Esophagus muscularis mucosa (tissue), 4 donors: ENCODE results near the gene TXNRD2. TPM values are rescaled to one million over a fixed set of nuclear protein-coding genes. Genes with fewer than 3 reads are reported as not detected.

Source experiments
- DNase-seq: peaks from one replicate; pipeline ENCODE4 v3.0.0-alpha.2; 2017; ENCODE audit errors: extremely low spot score
- H3K27ac ChIP-seq, 4 donors: fragments of 200-600 bp; sonication (generic); replicated peaks in 1 of 4; 1 replicate in 3 of 4; 2 replicates in 1 of 4; pipeline ENCODE4 v1.5.1; 2016 to 2019; ENCODE audit warnings: mild to moderate bottlenecking in 1 of 4
- H3K27me3 ChIP-seq, 4 donors: fragments of 200-600 bp; sonication (generic); one replicate each; pipeline versions ENCODE4 v1.5.1 to v1.6.0; 2016 to 2019
- H3K36me3 ChIP-seq, 4 donors: fragments of 200-600 bp; sonication (generic); one replicate each; pipeline ENCODE4 v1.5.1; 2016 to 2019
- H3K4me1 ChIP-seq, 4 donors: fragments of 200-600 bp; sonication (generic); one replicate each; pipeline ENCODE4 v1.5.1; 2016 to 2019
- H3K4me3 ChIP-seq, 4 donors: fragments of 200-600 bp; sonication (generic); 1 replicate in 2 of 4; 2 replicates in 2 of 4; pipeline ENCODE4 v1.5.1; 2016 to 2019; ENCODE audit warnings: mild to moderate bottlenecking in 4 of 4, moderate library complexity in 1 of 4
- H3K9me3 ChIP-seq, 4 donors: fragments of 200-600 bp; sonication (generic); 1 replicate in 3 of 4; 2 replicates in 1 of 4; pipeline ENCODE4 v1.5.1; 2016 to 2019
- CTCF ChIP-seq, 3 experiments: fragments of 200-600 bp in 2 of 3; fragments of 450-650 bp in 1 of 3; sonication (generic) in 2 of 3; IDR thresholded peaks; one replicate each; pipeline ENCODE4 v1.5.1; 2017 to 2019; ENCODE audit warnings: antibody characterized with exemption in 3 of 3, mild to moderate bottlenecking in 2 of 3, moderate library complexity in 1 of 3
- EP300 ChIP-seq: sonication (generic); formaldehyde crosslinking; IDR thresholded peaks from one replicate; pipeline ENCODE4 v1.6.1; 2017; ENCODE audit warnings: antibody characterized with exemption
- POLR2A ChIP-seq: fragments of 450-650 bp; IDR thresholded peaks from one replicate; pipeline ENCODE4 v1.6.1; 2017; ENCODE audit warnings: antibody characterized with exemption, moderate library complexity, mild to moderate bottlenecking, low read depth
- POLR2AphosphoS5 ChIP-seq, 2 donors: sonication (generic); formaldehyde crosslinking; IDR thresholded peaks; one replicate each; pipeline ENCODE4 v1.6.1; 2017; ENCODE audit warnings: antibody characterized with exemption in 2 of 2
- WGBS: methylation state at CpG from one replicate; pipeline ENCODE4 v1.1.5; 2018; 5-methylcytosine and 5-hydroxymethylcytosine counted together
- intact Hi-C: fragments of 100-400 bp; cut with DNase I; formaldehyde crosslinking; loops from one replicate; pipeline ENCODE4 v1.15.1; 2023
- total RNA-seq, 4 donors: library from RNA; depleted of rRNA; stranded (reverse); fragments of >200 nt; gene quantifications; one replicate each; pipeline versions ENCODE4 v1.1.0 to v1.2.1, GENCODE V29; 2016

Gene TXNRD2
- total RNA-seq, 4 donors from 2014 or later, result 12.9 to 27.2 (median 23.9) TPM

DNA sequence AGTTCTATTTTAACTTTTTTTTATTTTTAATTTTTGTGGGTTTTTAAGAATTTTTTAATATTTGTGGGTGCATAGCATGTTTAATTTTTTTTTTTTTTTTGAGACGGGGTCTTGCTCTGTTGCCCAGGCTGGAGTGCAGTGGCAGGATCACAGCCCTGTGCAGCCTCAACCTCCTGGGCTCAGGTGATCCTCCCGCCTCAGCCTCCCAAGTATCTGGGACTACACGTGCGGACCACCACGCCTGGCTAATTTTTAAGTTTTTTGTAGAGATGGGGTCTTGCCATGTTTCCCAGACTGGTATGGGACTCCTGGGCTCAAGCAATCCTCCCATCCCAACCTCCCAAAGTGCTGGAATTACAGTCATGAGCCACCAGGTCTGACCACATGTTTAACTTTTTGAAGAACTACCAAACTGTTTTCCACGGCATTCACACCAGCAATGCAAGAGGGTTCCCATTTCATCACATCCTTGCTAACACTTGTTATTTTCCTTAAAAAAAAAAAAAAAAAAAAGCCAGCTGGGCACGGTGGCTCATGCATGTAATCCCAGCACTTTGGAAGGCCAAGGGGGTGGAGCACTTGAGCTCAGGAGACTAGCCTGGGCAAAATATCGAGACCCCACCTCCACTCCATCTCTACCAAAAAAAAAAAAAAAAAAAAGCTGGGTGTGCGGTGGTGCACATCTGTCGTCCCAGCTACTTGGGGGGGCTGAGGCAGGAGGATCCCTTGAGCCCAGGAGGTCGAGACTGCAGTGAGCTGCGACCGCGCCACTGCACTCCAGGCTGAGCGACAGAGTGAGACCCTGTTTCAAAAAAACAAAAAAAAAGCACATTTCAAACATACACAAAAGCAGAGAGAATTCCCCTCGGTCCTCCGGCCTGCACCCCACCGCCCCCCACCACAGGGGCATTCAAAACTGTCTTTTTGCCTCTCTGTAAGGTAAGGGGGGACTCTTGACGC, 16.7 kb upstream of the TXNRD2 start:
- Histone ChIP-seq H3K9me3 (no peaks in the 10 kb centered on the region), H3K4me1 (peaks cover 35 to 58% (median 47%) of the 10 kb centered on the region in 4 donors), H3K36me3 (peaks cover 0 to 14% (median 3%) of the 10 kb centered on the region in 4 donors), H3K4me3 (peak overlapping the region in 3 of 4 donors; percentile 42 to 45 (median 42)), H3K27me3 (no peaks in the 10 kb centered on the region), H3K27ac (peak overlapping the region; percentile 62 to 73 (median 71))
- intact Hi-C loops, result no loop called here
- TF ChIP-seq EP300 (no peak), CTCF (IDR thresholded peaks at IDR 0.05) (no peak), POLR2A (no peak), POLR2AphosphoS5 (IDR thresholded peaks at IDR 0.05) (no peak)
- 81% methylated on average over 19 of the region's 19 CpGs for WGBS
- no peak for DNase-seq

DNA sequence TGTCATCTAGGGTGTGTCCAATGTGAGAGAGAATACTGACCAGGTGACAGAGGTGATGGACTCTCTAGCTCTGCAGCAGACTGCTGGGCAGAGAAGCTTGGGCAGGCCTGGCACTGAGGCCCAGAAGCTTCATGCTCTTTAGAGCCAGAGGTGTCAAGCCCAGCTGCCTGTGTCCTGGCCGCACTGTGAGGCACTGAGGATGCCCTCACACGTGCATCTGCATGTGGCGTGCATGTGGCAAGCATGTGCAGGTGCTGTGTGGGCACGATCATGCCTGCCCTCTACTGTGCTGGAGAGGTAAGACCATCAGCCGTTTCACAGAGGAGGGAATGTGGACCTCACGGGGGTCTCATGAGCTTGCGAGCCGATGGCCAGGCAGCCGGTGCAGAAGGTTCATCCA, 15.8 kb upstream of the TXNRD2 start:
- Histone ChIP-seq H3K9me3 (no peaks in the 10 kb centered on the region), H3K27me3 (no peaks in the 10 kb centered on the region), H3K27ac (no peak overlapping the region), H3K4me3 (no peak overlapping the region), H3K4me1 (peaks cover 41 to 58% (median 48%) of the 10 kb centered on the region in 4 donors), H3K36me3 (peaks cover 0 to 7% (median 0%) of the 10 kb centered on the region in 4 donors)
- TF ChIP-seq CTCF (IDR thresholded peaks at IDR 0.05) (no peak), POLR2AphosphoS5 (IDR thresholded peaks at IDR 0.05) (no peak), EP300 (no peak), POLR2A (no peak)
- intact Hi-C loops, result no loop called here
- WGBS, result 88% methylated on average over 9 of the region's 9 CpGs
- DNase-seq, result no peak

GRCh38 chr22:19955241-19956128, 13.9 kb upstream of the TXNRD2 start:
- H3K4me3 ChIP-seq, result no peak overlapping the region
- TF ChIP-seq CTCF (IDR thresholded peaks at IDR 0.05), result no peak
- TF ChIP-seq EP300, result no peak
- TF ChIP-seq POLR2AphosphoS5 (IDR thresholded peaks at IDR 0.05), result no peak
- no peak for TF ChIP-seq POLR2A
- DNase-seq, result no peak
- intact Hi-C loops, result no loop called here
- H3K9me3 ChIP-seq, result no peaks in the 10 kb centered on the region
- H3K27ac ChIP-seq, result peak overlapping the region in 2 of 4 donors; percentile 25 to 33
- H3K36me3 ChIP-seq, result peaks cover 0 to 6% (median 0%) of the 10 kb centered on the region in 4 donors
- peaks cover 42 to 57% (median 49%) of the 10 kb centered on the region in 4 donors for H3K4me1 ChIP-seq
- 67% methylated on average over 5 of the region's 19 CpGs for WGBS
- H3K27me3 ChIP-seq, result no peaks in the 10 kb centered on the region

DNA sequence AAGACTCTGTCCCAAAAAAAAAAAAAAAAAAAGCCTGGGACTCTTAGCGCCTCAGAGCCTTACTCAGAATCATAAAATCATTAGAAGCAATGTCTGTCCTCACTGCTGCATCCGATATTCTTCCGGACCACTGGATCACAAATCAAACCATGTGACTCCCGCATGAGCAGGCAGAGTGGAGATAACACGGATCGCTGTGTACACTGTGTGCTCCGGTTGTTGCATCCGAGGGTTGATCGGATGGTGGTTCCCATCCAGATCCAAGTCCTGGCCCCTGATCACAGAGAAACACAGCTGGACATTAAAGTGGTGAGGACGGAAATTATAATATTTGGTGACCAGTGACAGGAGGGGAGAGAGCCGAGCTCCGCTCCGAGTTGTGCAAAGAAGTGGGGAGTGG, 9.7 kb upstream of the TXNRD2 start:
- Histone ChIP-seq H3K27me3 (no peaks in the 10 kb centered on the region), H3K27ac (no peak overlapping the region), H3K4me1 (peaks cover 54 to 76% (median 64%) of the 10 kb centered on the region in 4 donors), H3K36me3 (peaks cover 0 to 8% (median 0%) of the 10 kb centered on the region in 4 donors), H3K9me3 (no peaks in the 10 kb centered on the region), H3K4me3 (no peak overlapping the region)
- no peak for DNase-seq
- intact Hi-C loops, result no loop called here
- WGBS, result 86% methylated on average over 13 of the region's 13 CpGs
- TF ChIP-seq EP300 (no peak), POLR2A (no peak), CTCF (IDR thresholded peaks at IDR 0.05) (no peak), POLR2AphosphoS5 (IDR thresholded peaks at IDR 0.05) (no peak)
